ENCODE data around the gene SLC25A25.
"Not testable (repeated sequence)": the region's sequence is repeated elsewhere in the genome, so short reads cannot be mapped to it uniquely, and the experiment has no call there.

Gene SLC25A25

DNA sequence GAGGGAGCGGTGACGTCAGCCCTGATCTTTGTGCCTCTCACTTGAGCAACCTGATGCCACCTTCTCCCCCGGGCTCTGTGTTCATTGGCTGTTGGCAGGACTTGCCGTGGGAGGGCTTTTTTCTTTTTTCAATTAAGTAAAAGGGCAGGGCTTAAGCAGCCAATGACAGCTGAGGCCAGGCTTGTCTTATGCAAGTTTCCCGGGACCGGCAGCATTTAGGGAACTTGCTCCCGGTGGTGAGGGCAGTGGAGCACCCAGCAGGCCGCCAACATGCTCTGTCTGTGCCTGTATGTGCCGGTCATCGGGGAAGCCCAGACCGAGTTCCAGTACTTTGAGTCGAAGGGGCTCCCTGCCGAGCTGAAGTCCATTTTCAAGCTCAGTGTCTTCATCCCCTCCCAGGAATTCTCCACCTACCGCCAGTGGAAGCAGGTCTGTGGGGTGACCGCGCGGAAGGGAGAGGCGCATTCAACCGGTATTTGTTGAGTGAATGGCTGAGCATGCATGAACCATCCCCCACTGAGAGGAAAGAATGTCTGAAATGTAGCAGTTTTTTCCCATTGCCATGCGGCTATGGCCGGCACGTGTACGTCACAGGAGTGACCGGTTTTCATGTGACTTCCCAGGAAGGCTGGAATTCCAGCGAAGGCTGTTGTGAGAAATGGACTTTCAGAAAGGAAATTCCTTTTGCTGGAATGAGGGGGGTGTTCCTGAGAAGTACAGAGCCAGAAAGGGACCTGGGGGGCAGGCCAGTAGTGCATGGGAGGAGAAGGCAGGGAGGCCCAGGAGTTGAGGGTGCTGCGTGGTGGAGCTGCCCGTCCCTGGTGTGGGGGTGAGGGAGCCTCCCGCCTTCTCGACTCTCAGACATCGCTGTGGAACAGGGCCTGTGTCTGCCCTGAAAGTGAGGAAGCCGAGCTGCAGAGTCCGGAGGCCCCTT lies 30.5 kb downstream of the SLC25A25 start:
- DNase-seq, result peak; percentile 99

DNA sequence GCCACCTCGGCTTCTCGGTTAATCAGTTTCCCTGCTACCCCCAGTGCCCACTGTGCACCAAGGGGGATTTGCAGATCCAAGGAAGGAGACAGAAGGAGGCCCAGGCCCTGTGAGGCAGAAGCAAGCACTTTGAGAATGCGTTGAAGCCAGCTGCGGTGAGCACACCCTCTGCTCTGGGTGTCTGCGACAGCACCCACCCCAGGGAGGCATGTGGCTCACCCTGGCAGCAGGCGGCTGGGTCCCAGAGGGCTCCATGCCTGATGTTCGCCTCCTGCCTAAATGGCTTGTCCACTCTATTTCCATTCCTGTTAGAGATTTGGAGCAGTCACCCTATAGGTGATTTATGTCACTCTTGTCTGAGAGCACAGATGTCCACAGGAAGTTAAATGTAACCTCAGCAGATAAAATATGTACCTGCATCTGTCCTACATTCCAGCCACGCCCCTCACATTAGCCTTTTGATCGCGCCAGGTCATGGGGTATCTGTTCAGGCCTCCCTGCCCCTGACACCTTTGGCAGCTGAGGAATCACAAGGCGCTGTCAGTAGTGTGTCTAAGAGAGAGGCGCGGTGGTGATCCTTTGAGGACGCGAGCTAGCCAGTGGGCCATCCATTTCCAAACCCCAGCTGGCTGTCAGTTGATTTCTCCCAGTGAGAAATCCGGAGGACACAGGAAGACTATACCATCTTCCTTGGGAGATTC lies 31.3 kb downstream of the SLC25A25 start:
- DNase-seq, result no peak

DNA sequence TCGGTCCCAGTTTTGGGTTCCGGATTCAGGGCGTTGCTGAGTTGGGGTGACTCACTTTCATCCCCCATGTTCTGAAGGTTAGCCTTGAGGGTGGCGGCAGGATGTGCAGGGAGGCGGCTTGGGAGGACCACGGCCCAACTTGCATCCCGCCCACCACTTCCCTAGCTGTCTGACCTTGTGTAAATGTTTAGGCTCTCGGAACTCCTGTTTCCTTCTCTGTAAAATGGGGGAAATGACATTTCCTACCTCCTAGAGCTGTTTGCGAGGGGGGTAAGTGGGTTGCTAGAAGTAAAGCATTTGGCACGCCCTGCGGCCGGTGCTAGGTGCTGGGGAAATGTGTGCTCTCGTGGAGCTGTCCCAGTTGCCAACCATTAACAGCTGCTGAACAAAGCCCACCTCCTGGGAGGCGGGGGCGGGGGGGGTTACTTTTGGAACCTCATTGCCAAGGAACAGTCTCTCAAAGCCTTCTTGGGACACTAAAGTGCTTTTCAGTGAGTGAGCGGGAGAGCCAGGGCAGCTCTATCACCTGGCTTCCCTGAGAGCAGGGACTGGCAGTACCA lies 32.0 kb downstream of the SLC25A25 start:
- DNase-seq, result no peak

DNA sequence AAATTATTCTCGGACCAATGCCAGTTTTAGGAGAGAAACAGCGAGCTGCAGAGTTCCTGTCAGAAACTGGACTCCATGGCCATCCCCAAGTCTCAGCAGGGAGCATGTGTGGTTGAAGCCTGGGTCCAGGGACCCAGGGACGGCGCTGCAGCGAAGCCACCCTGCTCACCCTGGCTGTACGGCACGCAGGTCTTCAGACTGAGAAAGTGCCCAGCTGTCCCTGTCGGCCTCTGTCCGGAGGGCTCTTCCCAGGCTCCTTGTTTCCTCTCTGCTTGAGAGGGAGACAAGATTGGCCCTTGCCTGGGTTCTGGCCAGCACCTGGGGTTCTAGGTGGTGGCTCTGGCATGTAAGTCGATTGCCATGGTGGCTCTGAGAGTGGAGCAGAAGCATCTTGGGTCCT lies 32.5 kb downstream of the SLC25A25 start:
- no peak for DNase-seq

DNA sequence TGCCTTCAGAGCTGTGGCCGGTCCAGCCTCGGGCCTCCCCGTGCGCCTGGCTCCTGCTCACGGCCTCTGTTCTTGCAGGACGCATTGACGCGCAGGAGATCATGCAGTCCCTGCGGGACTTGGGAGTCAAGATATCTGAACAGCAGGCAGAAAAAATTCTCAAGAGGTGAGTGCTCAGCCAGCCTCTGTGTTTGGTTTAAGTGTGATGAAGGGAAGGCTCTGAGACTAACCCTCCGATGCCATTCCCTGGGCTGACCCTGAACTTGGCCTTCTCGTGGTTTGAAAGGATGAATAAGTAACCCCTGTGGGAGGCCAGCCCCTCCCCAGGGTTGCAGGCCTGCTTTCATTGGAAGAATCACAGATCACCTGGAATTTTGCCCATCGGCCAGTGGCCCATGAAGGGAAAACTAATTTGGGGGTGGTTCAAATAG lies 33.2 kb downstream of the SLC25A25 start:
- DNase-seq, result no peak

DNA sequence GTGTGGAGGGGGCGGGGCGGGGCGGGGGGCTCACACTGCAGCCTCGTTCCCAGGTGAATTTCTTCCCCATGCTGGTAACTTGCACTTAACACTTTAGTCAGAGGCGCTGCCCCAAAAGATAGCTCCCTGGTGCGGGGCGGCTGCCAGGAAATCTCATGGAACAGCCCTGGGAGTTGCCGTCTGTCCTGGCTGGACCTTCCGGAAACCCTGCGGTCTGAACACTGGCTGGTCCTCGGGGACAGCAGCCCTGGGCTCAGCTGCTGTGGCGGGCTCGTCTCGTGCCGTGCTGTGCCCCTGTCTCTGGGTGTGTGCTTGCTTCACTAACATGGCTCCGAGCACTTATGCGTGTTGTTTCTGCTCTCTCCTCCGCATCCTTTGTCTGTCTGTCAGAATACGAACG lies 33.7 kb downstream of the SLC25A25 start:
- no peak for DNase-seq

DNA sequence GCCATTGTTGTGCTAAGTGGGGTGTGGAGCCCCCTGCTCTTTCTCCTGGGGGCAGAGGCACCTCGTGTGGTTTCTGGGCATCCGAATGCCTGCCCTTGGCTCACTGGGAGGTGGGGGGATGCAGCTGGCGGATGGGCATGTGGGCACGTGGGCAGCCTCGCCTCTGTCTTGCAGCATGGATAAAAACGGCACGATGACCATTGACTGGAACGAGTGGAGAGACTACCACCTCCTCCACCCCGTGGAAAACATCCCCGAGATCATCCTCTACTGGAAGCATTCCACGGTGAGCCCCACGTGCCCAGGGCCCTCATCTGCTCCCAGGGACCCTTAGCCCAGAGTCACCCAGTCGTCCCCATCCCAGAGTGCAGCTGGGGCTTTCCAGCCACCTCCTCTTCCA lies 34.2 kb downstream of the SLC25A25 start:
- DNase-seq, result no peak

DNA sequence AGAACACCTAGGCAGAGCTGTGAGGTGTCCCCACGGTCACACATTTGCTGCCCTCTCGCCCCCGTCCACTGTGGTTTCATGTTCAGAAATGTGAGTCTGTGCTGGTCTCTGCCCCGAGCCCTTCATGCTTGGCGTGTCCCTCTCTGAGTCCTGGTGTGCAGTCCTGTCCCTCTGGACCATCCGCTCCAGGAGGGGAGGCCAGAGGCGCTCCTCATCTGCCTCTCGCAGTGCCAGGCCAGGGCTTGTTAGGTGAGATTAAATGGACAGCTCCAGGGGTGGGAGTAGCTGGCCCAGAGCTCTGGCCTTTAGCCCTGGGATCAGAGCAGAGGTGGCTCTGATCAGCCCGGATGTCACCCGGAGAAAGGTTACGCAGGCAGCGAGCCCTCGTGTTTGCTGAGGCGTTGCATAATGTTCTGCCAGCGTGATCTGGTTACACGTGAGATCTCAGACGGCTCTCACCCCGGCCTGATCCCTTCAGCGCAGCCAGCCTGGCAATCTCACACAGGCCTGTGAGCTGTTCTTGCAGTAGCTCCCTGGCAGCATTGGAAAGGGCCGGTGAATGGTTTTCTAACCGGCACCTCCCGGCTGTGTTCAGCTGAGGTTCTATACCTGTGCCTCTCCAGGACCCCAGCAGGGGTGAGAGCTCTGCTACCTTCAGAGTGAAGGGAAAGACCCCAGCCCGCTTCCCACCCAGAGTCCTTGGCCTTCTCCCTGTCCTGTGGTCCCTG lies 35.0 kb downstream of the SLC25A25 start:
- peak; percentile 39 for DNase-seq

DNA sequence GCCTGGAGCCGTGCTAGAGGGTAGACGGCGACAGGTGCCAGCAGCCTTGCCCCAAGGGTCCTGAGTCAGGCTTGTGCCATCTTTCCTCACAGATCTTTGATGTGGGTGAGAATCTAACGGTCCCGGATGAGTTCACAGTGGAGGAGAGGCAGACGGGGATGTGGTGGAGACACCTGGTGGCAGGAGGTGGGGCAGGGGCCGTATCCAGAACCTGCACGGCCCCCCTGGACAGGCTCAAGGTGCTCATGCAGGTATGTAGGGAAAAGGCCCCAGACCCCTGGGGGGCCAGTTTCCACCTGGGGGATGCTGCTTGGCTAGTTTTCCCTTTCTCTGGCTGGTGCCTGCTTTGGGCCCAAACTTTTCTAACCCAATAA lies 35.5 kb downstream of the SLC25A25 start:
- DNase-seq, result peak; percentile 31

DNA sequence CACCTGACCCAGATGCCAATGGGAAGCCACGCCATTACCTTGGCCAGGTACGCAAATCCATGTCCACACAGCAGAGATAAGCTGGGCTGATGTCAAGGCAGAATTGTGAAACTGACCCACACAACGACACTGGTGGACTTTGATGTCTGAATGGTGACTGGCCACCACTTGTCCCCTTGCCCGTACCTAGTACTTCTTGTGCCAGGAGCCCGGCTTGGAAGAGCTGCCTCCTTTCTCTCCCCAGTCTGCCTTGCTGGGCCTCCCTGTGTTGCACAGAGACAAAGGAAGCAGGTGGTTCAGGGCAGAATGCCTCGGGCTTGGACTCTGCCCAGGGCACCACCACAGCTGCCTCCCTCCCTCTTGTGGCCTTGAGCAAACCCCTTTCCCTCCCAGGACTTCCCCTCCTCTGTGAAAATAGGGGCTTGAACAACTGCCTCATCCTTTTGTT lies 36.2 kb downstream of the SLC25A25 start:
- no peak for DNase-seq

DNA sequence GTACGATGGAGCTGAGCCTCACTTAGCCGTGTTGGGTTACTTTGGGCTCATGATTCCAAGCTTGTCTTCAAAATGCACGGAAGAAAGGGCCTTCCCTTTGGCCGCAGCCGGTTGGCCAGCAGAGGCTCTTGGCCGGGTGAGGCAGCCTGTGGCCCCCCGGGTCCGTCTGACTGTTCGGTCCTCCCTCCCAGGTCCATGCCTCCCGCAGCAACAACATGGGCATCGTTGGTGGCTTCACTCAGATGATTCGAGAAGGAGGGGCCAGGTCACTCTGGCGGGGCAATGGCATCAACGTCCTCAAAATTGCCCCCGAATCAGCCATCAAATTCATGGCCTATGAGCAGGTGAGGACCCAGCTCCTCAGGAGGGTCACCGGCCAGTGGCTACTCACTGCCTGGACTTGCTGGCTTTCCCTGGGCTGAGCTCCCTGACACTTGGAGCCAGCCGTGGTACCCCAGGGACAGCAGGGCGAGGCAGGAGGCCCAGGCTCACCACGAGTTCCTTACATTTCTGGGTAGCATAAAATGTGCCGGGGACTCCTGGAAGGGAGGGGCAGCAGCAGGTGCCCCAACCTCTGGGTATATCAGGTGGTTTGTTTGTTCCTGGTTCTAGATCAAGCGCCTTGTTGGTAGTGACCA lies 37.6 kb downstream of the SLC25A25 start:
- no peak for DNase-seq

DNA sequence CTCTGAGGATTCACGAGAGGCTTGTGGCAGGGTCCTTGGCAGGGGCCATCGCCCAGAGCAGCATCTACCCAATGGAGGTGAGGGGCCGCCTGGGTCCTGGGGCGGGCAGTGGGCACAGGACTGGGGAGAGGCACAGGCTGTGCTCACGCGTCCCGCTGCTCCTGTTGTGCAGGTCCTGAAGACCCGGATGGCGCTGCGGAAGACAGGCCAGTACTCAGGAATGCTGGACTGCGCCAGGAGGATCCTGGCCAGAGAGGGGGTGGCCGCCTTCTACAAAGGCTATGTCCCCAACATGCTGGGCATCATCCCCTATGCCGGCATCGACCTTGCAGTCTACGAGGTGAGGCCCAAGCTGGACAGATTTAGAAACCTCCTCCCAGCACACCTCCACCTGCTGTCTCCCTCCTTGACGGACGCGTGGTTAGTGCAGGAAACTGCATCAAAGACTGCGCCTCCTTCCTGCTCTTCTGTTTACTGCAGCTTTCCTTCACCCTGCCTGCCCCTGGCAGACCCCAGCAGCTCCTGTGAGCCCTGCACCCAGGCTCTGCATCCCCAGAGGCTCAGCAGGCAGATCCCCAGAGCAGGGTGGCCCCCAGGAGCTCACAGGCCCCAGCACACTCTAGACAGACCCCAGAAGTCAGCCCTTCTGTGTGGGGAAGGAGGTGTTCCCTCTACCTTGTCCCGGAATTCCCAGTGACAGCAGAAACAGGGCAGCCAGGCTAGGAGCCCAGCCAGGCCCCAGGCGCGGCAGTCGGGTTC lies 38.3 kb downstream of the SLC25A25 start:
- no peak for DNase-seq

DNA sequence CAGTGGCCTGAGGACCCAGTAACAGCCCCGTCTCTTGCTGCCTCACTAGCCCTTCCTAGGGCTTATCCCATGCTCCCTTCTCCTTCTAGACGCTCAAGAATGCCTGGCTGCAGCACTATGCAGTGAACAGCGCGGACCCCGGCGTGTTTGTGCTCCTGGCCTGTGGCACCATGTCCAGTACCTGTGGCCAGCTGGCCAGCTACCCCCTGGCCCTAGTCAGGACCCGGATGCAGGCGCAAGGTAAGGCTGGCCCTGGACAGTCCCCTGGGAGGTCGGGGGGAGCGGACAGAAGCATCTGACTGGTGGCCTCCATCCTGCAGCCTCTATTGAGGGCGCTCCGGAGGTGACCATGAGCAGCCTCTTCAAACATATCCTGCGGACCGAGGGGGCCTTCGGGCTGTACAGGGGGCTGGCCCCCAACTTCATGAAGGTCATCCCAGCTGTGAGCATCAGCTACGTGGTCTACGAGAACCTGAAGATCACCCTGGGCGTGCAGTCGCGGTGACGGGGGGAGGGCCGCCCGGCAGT lies 39.0 kb downstream of the SLC25A25 start:
- no peak for DNase-seq

DNA sequence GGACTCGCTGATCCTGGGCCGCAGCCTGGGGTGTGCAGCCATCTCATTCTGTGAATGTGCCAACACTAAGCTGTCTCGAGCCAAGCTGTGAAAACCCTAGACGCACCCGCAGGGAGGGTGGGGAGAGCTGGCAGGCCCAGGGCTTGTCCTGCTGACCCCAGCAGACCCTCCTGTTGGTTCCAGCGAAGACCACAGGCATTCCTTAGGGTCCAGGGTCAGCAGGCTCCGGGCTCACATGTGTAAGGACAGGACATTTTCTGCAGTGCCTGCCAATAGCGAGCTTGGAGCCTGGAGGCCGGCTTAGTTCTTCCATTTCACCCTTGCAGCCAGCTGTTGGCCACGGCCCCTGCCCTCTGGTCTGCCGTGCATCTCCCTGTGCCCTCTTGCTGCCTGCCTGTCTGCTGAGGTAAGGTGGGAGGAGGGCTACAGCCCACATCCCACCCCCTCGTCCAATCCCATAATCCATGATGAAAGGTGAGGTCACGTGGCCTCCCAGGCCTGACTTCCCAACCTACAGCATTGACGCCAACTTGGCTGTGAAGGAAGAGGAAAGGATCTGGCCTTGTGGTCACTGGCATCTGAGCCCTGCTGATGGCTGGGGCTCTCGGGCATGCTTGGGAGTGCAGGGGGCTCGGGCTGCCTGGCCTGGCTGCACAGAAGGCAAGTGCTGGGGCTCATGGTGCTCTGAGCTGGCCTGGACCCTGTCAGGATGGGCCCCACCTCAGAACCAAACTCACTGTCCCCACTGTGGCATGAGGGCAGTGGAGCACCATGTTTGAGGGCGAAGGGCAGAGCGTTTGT lies 39.6 kb downstream of the SLC25A25 start:
- no peak for DNase-seq

DNA sequence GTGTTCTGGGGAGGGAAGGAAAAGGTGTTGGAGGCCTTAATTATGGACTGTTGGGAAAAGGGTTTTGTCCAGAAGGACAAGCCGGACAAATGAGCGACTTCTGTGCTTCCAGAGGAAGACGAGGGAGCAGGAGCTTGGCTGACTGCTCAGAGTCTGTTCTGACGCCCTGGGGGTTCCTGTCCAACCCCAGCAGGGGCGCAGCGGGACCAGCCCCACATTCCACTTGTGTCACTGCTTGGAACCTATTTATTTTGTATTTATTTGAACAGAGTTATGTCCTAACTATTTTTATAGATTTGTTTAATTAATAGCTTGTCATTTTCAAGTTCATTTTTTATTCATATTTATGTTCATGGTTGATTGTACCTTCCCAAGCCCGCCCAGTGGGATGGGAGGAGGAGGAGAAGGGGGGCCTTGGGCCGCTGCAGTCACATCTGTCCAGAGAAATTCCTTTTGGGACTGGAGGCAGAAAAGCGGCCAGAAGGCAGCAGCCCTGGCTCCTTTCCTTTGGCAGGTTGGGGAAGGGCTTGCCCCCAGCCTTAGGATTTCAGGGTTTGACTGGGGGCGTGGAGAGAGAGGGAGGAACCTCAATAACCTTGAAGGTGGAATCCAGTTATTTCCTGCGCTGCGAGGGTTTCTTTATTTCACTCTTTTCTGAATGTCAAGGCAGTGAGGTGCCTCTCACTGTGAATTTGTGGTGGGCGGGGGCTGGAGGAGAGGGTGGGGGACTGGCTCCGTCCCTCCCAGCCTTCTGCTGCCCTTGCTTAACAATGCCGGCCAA lies 40.4 kb downstream of the SLC25A25 start:
- no peak for DNase-seq

DNA sequence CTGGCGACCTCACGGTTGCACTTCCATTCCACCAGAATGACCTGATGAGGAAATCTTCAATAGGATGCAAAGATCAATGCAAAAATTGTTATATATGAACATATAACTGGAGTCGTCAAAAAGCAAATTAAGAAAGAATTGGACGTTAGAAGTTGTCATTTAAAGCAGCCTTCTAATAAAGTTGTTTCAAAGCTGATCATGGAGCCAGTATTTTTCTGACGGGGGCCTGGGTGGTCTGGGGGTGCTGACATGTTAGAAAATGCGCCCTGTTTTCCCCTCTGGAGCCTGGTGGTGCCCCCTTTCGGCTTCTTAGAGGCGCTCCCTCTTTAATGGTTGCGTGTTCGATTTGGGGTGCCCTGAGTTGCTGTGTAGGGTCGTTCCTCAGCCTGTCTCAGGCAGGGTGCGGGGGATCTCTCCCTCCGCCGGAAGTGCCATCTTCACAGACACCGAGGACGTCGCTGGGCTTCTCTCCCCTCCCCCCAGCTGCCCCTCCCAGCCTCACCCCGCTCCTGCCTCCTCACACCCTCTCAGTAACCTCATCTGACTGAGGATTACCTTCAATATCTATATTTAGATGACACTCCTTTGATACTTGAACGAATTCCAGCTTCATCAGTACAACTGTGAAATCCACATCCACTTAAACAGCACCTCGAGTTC lies 41.1 kb downstream of the SLC25A25 start:
- no peak for DNase-seq

DNA sequence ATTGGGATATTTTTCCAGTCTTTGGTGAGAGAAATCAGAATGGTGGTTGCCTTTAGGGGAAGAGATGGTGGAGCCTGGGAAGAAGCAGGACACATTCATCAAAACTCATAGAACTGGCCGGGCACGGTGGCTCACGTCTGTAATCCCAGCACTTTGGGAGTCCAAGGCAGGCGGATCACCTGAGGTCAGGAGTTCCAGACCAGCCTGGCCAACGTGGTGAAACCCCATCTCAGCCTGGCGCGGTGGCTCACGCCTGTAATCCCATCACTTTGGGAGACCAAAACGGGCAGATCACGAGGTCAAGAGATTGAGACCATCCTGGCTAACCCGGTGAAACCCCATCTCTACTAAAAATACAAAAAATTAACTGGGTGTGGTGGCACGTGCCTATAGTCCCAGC lies 43.7 kb downstream of the SLC25A25 start:
- DNase-seq, result not testable (repeated sequence)

DNA sequence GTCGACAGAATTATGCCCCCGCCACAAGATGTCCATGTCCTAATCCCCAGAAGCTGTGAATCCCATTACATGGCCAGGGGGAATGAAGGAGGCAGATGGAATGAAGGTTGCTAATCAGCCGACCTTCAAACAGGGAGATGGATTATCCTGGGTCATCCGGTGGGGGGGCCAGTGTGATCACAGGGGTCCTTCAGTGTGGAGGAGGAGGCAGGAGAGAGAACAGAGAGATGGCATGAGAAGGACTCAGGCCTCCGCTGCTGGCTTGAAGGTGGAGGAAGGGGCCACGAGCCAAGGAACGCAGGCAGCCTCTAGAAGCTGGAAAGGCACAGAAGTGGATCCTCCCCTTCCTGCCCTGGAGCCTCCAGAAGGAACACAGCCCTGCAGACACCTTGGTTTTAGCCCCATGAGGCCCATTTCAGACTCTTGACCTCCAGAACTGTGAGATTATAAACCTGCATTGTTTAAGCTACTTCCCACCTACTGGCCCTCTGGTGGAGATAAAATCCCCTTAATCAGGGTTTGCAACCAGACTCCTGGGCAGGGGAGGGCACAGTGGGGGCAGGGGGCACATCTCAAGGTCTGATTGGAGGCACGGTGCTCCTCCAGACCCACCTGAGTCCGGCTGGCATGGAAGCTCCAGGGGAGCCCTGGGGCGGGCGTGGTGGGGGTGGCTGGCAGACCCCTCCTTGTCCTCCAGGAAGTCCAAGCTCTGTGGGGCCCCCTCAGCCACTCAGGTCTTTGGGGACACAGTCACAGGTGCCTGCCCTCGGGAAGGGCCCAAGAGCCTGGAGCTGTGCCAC lies 45.7 kb downstream of the SLC25A25 start:
- no peak for DNase-seq
